ENCODE measurements around the gene ANXA10.
"Not testable (repeated sequence)": the region's sequence is repeated elsewhere in the genome, so short reads cannot be mapped to it uniquely, and the experiment has no call there.

ANXA10 gene

GRCh38 chr4:168129046-168129772 is 36.9 kb downstream of the ANXA10 start:
- H3K27ac ChIP-seq: no peak overlapping the region
- TF ChIP-seq CTCF (conservative IDR thresholded peaks at IDR 0.05): no peak

GRCh38 chr4:168129802-168130201 is 37.5 kb downstream of the ANXA10 start:
- no peak overlapping the region for H3K27ac ChIP-seq
- no peak for TF ChIP-seq CTCF (conservative IDR thresholded peaks at IDR 0.05)

- TF ChIP-seq CTCF (conservative IDR thresholded peaks at IDR 0.05): no peak
- H3K27ac ChIP-seq: no peak overlapping the region
These were observed 38.9 kb downstream of the ANXA10 start for GRCh38 chr4:168131196-168131595.

- TF ChIP-seq CTCF (conservative IDR thresholded peaks at IDR 0.05): no peak
- H3K27ac ChIP-seq: no peak overlapping the region
These were observed 42.3 kb downstream of the ANXA10 start for GRCh38 chr4:168134651-168135050.

- H3K27ac ChIP-seq: not testable (repeated sequence)
These were observed 43.5 kb downstream of the ANXA10 start for GRCh38 chr4:168135860-168136259.

GRCh38 chr4:168137695-168138094 is 45.4 kb downstream of the ANXA10 start:
- H3K27ac ChIP-seq: not testable (repeated sequence)

GRCh38 chr4:168138143-168138542 is 45.8 kb downstream of the ANXA10 start:
- TF ChIP-seq CTCF (conservative IDR thresholded peaks at IDR 0.05): no peak
- H3K27ac ChIP-seq: no peak overlapping the region

GRCh38 chr4:168139336-168139735 is 47.0 kb downstream of the ANXA10 start:
- H3K27ac ChIP-seq: no peak overlapping the region
- no peak for TF ChIP-seq CTCF (conservative IDR thresholded peaks at IDR 0.05)

- TF ChIP-seq CTCF (conservative IDR thresholded peaks at IDR 0.05): no peak
- no peak overlapping the region for H3K27ac ChIP-seq
These were observed 49.4 kb downstream of the ANXA10 start for GRCh38 chr4:168141733-168142132.

Data from VCaP (cell line).